Measurements from ENCODE around the gene GSTM3. TPM values are rescaled to one million over a fixed set of nuclear protein-coding genes. Genes with fewer than 3 reads are reported as not detected.

GSTM3 gene
- total RNA-seq, 4 donors from 2014 or later = 61.1 to 162 (median 132) TPM

DNA sequence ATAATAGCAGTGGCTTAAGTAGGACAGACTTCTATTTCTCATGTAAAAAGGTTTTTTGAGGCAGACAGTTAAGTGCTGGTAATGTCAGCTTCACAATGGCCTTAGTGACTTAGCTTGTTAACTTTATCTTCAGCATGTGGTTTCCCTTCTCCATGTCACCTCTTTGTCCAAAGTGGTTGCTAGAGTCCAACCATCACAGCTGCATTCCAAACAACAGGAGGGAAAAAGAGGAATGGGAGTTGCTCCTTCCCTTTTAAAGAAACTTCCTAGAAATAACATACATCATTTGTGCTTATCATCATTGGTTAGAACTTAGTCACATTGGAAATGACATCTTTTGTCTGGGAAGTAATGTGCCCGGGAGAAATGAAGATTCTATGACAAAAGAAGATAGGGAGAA is 18.9 kb downstream of the GSTM3 start:
- no peak for DNase-seq
- intact Hi-C loops (cut with DNase I) = no loop called here
- no peaks in the 10 kb centered on the region for H3K27me3 ChIP-seq
- TF ChIP-seq POLR2A (IDR thresholded peaks at IDR 0.05) (no peak), CTCF (IDR thresholded peaks at IDR 0.05) (no peak)
- no peaks in the 10 kb centered on the region for H3K36me3 ChIP-seq
- no peaks in the 10 kb centered on the region for H3K9me3 ChIP-seq
- 91 to 95% methylated on average over 1 of the region's 1 CpG for WGBS, 2 donors
- no peak overlapping the region for H3K4me3 ChIP-seq (replicated peaks in 1 of 3)
- peaks cover 0 to 2% of the 10 kb centered on the region in 2 donors for H3K4me1 ChIP-seq
- H3K27ac ChIP-seq = no peak overlapping the region

- H3K4me3 ChIP-seq (replicated peaks in 1 of 3) = no peak overlapping the region
- H3K36me3 ChIP-seq = no peaks in the 10 kb centered on the region
- H3K27me3 ChIP-seq = no peaks in the 10 kb centered on the region
- WGBS, 2 donors = 91 to 95% methylated on average over 5 of the region's 5 CpGs
- no peak for DNase-seq
- no peaks in the 10 kb centered on the region for H3K9me3 ChIP-seq
- peaks cover 0 to 3% of the 10 kb centered on the region in 2 donors for H3K4me1 ChIP-seq
- no peak overlapping the region for H3K27ac ChIP-seq
- TF ChIP-seq POLR2A (IDR thresholded peaks at IDR 0.05) (no peak), CTCF (IDR thresholded peaks at IDR 0.05) (no peak)
- intact Hi-C loops (cut with DNase I) = no loop called here
Measured at GRCh38 chr1:109721042-109721441, 19.8 kb downstream of the GSTM3 start.

DNA sequence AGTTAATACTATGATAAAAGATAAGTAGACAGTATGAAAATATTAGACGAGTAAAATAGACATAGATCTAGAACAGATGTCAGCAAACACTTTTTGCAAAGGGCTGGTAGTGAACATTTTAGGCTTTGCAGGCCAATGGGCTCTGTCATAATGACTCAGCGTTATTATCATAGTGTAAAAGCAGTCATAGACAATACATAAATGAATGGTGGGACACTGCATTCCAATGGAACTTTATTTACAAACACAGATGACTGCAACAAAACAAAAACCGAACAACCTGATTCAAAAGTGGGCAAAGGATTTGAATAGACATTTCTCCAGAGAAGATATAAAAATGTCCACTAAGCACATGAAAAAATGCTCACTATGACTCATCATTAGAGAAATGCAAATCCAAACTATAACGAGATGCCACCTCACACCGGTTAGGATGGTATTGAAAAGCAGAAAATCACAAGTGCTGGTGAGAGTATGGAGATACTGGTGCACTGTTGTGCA is 21.5 kb downstream of the GSTM3 start:
- Histone ChIP-seq H3K36me3 (no peaks in the 10 kb centered on the region), H3K4me3 (replicated peaks in 1 of 3) (no peak overlapping the region), H3K4me1 (peaks cover 0 to 3% of the 10 kb centered on the region in 2 donors), H3K27me3 (no peaks in the 10 kb centered on the region), H3K9me3 (no peaks in the 10 kb centered on the region), H3K27ac (no peak overlapping the region)
- intact Hi-C loops (cut with DNase I) = no loop called here
- DNase-seq = no peak
- no peak for TF ChIP-seq POLR2A (IDR thresholded peaks at IDR 0.05)
- no peak for TF ChIP-seq CTCF (IDR thresholded peaks at IDR 0.05)
- 85 to 89% methylated on average over 5 of the region's 5 CpGs for WGBS, 2 donors

- Histone ChIP-seq H3K27me3 (no peaks in the 10 kb centered on the region), H3K27ac (no peak overlapping the region), H3K4me1 (peaks cover 0 to 3% of the 10 kb centered on the region in 2 donors), H3K9me3 (no peaks in the 10 kb centered on the region), H3K36me3 (no peaks in the 10 kb centered on the region), H3K4me3 (replicated peaks in 1 of 3) (no peak overlapping the region)
- intact Hi-C loops (cut with DNase I) = no loop called here
- DNase-seq = no peak
- TF ChIP-seq POLR2A (IDR thresholded peaks at IDR 0.05) (no peak), CTCF (IDR thresholded peaks at IDR 0.05) (no peak)
- 88 to 89% methylated on average over 2 of the region's 2 CpGs for WGBS, 2 donors
Measured at GRCh38 chr1:109718495-109718894, 22.3 kb downstream of the GSTM3 start.

- Histone ChIP-seq H3K4me3 (replicated peaks in 1 of 3) (no peak overlapping the region), H3K4me1 (peaks cover 0 to 3% of the 10 kb centered on the region in 2 donors), H3K27ac (no peak overlapping the region), H3K9me3 (no peaks in the 10 kb centered on the region), H3K27me3 (no peaks in the 10 kb centered on the region), H3K36me3 (no peaks in the 10 kb centered on the region)
- TF ChIP-seq CTCF (IDR thresholded peaks at IDR 0.05) (no peak), POLR2A (IDR thresholded peaks at IDR 0.05) (no peak)
- WGBS, 2 donors = 89 to 90% methylated on average over 5 of the region's 5 CpGs
- intact Hi-C loops (cut with DNase I) = no loop called here
- no peak for DNase-seq
Measured at GRCh38 chr1:109717729-109718128, 23.1 kb downstream of the GSTM3 start.
